NCI-H1048 (cell line): ENCODE data around the gene DENND6B.

ENCODE experiments used
- DNase-seq: peaks from one replicate; lab custom pipeline; 2025; lab: John Stamatoyannopoulos, UW

The DENND6B gene

DNA sequence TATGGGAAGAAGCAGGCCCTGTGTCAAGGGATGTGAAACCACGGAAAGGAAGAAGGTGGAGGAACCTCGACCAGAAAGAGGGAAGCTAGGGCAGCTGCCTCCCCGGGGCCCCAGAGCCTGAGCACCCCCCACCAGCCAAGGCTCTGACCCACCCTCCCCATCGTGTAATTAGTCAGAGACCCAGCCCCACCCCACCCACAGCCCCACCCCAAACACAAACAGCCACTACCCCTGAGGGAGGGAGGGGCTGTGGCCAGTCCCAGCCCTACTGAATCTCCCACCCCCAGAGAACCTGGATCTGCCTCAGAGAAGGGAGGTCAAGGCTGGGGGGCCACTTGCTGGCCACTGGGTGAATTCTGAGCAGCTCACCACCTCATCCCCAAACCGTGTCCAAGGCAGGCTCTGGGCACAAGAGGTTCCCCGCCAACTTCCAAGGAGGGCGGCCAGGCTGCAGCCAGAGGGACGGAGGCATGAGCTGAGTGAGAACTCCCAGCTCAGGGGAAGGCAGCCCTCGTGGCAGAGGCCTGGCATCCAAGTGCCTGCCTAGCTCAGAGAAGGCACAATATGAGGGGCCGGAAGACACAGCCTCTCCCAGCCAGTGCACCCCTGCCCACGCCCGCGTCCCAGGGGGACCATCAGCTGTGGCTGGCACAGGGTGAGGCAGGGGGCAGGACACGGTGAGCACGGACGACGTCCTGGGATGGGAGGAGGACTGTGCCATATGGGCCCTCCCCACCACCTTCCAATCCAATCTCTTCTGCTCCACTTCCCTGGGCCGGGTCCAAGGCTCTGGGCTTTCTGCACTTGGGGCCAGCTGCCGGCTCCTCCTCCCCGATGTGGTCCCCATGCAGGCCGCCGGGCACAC is 22.1 kb downstream of the DENND6B start:
- DNase-seq = no peak

DNA sequence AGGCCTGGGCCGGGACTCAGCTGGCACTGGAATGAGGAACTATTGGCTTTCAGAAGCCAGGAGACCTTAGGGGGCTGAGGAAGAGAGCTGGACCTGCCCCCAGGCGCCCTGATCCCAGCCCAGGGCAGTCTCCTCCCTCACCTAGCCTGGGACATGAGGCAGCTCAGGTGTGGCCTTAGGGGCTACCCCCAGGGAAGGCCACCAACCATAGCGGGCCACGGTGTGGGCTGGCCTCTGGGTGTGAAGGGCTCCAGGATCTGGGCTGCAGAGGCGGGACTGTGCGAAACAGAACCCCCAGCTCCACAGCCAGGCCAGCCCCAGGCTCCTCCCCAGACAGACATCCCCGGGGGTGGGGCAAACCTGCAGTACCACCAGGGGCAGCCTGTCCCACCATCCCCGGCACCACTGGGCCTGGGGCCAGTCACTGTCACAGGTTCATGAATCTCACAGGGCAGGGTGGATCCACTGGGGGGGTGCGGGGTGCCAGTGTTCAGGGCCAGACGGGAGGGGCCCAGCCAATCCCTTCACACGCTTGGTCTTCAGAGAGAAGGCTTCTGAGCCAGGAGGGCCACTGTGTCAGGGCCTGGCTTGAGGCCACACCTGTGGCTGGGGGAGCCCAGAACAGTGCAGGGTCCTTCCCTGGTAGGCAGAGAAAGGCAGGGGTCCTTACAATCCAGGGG is 22.8 kb downstream of the DENND6B start:
- DNase-seq = no peak

DNA sequence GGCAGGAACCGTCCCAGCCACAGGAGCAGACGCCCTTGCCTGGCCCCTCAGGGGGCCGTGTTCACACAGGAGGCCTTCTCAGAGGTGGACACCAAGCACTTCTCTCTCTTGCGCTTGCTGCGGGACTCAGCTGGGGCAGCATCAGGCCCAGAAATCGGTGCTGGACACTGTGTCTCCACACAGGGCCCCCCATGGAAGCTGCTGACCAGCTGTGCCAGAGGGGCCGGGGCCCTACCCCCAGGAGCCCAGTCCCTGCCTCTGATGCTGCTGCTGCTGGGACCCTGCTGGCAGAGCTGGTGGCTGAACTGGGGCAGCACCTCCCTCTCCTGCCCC is 23.3 kb downstream of the DENND6B start:
- DNase-seq = no peak

DNA sequence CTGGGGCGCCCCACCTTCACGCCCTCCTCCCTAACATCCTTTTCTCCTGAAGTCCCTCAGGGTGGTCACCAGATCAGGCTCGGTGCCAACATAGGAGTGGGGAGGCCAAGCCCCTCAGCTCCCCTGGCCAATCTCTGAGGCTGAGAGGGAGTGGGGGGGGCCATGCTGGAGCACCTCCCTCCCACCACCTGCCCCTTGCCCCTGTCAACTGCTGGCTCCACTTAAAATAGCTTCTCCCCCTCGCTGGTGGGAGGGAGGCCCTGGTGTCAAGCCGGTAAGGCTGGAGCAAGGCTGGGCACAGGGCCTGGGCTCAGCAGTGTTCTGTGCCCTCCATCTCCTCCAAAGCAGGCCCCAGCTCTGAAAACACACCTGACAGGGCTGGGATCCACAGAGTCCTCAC is 24.2 kb downstream of the DENND6B start:
- DNase-seq = no peak

DNA sequence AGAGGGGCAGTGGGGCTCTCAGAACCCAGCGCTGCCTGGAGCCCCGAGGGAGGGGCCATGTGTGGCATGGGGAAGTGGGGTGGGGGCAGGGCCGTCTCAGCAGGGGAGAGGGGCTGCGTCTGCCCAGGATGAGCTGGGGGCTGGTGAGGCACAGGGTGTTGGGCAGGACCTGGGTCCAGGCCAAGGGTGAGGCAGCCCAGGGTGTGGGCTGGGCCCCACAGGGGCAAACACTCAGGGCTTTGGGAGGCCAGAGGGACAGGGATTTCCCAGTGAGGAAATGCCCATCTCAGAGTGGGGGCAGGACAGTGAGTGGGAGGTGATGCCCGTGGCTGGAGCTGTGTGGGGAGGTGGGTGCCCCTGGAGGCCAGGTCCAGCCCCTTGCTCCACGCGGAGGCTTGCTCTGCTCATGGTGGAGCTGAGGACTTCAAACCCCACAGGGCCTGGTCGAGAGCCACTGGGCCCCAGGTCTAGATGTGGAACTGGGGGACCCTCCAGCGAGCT is 24.7 kb downstream of the DENND6B start:
- no peak for DNase-seq

DNA sequence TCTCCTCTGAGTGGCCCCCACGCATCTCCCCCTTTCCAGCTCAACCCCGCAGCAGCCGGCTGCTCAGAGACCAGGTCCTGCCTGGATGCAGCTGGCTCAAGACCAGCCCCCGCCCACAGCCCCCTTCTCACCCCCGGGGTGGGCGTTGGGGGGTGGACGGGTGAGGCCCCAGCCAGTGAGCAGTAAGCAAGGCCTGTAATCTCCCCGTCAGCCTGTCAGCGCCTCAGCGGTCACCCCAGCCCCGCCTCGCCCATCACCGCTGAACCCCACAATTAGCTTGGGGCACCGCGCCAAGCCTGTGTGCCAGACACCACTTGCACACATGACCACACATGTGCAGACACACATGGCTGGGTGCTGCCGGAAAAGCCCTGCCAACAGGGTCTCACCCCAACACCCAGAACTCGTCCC is 25.2 kb downstream of the DENND6B start:
- no peak for DNase-seq

DNA sequence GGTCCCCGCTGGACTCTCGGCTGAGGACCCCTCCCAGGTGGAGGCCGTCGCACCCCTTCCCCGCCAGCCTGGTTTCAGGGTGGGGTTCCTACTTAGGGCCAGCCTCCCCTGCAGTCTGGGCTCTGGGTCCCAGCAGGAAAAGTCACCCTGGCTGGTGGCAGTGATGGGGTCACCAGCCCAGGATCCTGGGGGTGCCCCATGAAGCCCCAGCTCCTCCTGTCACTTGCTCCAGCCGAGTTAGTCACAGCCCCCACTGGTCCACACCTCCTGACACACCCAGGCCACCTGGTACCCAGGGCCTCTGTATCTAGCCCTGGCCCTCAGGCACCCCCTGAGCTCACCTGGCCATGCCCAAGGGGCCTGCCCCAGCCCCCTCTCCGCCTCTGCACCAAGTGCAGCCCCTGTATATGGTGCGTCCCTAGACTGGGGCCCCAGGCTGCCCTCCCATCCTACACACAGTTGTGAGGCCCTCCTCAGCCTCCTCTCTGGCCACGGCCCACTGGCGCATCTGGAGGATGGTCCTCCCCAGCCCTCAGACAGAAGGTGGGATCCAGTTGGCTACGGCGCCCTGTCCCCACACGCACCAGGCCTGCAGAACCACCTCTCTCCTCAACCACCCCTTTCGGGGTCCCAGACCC is 26.1 kb downstream of the DENND6B start:
- DNase-seq = no peak

DNA sequence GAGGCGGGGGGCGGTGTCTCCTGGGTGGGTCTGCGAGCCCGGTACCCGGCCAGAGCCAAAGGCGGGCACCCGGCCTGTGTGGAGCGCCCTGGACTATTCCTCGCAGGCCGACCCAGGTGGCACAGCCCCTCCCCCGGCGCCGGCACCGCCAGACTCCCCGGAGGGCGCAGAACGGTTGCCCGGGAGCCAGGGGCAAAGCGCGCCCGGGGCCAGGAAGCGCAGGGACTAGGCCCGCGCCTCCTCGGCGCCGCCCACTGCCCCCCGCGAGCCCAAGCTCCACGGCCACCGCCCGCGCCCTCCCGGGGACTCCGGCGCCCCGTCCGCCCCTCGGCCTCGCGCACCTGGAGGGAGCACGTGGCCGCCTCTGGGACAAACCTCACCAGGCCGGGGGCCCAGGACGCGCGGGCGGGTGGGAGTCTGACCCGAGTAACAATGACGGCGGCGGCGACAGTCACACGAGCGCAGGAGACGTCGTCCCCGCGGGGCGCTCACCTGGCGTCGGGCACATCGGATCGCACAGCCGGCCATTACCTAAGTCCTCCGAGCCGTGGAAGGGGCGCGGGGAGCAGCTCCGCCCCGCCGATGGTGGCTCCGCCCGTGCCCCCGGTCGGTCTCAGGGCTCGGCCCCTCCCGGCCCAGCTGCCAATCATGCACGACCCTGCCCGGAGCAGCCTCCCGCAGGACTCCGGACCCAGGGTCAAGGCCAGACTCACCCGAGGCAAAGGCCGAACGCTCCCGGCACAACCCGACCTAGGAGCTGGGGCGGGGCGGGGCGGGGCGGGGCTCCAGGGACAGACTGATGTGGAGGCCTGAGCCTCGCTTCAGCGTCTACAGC is 26.8 kb downstream of the DENND6B start:
- no peak for DNase-seq

DNA sequence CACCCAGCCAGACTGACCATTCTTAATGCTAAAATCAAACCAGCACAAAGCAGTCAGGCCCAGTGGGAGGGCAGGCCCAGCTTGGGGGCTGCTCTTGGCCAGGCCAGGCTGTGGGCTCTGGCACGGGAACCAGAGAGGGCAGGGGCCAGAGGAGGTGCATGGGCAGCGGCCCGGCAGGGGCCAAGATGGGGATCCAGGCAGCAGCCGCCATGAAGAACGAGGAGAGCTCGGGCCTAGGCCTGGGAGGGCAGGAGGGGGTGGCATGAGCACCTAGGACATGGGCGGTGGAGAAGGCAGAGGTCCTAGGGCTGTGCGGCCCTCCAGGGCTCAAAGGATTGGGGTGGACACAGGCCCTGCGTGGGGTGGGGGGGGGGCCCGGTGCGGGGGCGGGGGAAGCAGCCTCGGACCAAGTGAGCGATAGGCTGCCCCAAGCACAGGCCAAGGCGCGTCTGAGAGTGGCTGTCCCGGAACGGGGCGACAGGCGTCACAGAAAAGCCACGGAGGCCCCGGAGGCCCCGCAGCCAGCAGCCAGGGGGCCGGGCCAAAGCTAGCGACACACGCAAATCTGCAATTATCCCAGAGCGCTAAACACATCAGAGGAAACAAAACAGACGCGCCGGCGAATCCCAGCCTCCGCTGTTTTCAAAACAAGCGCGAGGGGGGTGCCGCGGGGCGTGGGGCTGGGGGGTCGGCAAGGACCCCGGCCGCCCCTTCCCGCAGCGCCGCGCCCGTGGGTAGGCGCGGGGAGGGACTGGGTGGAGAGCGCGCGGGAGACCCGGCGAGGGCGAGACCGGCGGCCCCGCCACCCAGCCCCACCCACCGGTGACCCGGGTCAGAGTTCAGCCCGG is 27.7 kb downstream of the DENND6B start:
- no peak for DNase-seq

DNA sequence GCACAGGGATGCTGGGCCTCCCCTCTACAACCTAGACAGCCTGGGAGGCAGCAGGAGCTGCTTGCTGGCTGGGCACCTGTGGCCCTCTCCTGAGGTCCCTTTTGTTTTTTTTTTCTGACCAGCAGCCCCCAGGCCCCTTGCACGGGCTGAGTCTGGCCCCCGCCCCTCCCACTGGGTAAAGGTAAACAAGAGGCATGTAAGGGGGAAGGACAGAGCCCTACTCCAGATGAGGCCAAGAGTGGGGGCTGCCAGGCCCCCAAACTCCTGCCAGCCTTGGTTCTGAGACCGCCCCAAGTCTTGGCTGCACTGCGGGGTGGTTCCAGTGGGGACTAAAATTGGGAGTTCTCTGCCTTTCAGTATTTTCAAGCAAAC is 28.6 kb downstream of the DENND6B start:
- DNase-seq = no peak

DNA sequence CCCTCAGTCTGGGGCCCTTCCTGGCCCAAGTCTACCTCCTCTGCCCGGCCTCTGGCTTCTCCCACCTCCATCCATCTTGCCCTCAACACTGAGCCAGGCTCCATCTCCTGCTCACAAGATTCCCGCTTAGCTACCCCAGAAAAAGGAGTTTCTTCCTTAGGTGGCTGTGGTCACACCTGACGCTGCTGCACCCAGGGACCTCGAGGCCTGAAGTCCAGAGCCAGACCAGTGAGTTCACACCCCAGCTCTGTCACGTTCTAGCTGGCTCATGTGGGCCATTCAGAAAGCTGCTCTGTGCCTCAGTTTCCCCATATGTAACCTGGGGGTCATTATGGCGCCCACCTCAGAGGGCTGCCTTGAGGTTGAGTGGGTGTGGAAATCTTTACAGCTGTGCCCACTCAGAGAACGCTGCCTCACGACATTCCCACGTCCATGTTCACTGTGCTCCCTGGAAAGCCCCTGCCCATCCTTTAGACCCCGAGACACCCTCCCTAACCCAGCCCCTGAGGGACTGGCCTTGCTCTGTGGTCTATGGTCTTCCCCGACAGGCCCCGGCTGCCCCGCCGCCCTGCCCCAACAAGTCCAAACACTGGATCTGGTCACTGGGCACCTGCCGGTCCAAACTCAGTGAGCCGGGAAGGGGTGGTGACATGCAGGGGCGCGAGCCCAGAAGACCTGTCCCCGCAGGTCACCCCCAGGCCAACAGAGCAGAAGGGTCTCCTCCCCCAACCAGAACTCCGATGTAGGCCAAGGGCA is 29.1 kb downstream of the DENND6B start:
- DNase-seq = no peak

DNA sequence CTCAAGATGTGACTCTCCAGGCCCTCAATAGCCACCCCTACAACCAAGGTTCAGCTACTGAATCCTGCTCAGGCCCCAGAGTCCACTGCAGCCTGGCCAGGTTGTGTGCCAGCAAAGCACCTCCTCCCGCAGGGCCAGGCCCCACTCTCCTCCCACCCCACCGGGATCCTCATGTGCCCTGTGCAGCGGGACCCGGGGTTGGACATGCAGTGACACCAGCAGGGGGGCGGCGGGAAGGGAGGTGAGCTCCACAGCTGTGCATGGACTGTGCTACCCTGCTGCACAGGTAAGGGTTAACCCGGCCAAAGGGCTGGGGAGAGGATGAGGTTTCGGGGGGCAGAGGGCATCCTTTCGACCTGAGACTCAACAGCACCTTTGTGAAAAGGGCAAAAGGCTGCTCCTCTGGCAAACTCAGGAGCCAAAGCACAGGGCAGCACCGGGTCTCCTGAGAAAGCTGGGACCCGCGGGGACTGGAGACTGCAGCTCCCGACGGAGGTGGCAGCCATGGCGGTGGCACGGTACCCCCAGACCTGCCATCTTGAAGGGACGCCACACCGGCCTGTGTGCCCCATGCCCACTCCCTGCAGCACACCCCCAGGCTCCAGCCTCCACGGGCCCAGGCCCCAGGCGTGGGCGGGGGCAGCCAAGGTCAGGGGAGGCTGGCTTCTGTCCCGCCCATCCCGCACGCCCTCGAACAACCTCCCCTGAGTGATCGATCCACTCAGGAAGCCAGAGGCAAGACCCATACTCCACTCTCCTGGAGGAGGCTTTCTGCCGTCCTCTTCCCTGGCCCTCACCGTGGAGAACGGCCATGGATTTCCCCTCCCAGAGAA is 29.9 kb downstream of the DENND6B start:
- DNase-seq = no peak

DNA sequence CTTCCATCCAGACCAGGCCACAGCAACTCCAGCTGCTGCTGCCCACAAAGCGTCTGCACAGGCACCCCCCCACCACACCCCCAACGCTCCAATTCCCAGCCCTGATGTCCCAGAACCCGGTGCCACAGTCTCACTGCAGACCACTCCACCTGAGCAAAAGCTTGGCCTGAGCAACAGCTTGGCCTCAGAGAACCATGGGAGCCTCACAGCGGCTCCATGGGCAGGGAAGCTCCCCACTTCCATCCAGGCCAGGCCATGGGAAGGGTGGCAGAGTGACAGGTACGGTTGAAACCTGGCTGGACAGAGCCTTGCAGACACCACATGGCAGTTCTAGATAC is 32.5 kb downstream of the DENND6B start:
- DNase-seq = no peak

DNA sequence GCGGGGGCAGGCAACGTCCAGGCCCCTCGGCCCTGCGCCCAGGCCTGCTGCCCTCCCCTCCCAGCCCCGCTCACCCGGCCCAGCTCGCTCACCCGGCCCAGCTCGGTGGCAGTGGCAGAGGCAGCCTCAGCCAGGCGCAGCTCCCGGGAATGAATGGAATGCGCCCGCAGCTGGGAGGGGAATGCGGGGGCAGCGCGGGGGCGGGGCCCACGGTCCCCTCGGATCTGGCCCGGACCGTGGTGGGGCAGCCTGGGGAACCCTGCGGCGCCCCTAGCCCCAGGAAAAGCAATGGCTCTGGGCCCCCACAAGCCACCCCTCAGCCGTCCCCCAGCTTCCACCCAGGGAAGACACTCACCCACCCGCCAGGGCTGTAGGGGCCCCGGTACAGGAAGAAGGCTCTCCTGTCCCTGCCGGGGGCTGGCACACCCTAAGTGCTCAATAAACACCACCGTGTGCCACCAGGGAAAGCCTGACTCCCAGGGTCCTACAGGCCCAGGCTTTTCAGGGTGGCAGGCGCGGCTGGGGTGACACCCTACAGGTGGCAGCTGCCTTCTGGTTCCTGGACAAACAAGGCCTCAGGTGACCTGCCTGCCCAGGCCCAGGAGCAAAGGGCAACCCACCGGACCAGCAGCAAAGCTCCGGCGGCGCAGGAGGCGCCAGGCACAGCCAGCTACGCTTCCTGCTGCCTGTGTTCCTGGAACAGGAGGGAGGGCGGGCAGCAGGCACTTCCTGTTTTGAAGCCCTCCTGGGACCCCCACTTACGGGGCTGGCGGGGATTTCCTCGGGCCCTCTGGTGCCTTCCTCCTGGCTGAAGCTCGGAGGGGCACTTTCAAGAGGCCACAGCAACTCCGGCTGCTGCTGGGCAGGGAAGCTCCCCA is 33.1 kb downstream of the DENND6B start:
- DNase-seq = no peak

DNA sequence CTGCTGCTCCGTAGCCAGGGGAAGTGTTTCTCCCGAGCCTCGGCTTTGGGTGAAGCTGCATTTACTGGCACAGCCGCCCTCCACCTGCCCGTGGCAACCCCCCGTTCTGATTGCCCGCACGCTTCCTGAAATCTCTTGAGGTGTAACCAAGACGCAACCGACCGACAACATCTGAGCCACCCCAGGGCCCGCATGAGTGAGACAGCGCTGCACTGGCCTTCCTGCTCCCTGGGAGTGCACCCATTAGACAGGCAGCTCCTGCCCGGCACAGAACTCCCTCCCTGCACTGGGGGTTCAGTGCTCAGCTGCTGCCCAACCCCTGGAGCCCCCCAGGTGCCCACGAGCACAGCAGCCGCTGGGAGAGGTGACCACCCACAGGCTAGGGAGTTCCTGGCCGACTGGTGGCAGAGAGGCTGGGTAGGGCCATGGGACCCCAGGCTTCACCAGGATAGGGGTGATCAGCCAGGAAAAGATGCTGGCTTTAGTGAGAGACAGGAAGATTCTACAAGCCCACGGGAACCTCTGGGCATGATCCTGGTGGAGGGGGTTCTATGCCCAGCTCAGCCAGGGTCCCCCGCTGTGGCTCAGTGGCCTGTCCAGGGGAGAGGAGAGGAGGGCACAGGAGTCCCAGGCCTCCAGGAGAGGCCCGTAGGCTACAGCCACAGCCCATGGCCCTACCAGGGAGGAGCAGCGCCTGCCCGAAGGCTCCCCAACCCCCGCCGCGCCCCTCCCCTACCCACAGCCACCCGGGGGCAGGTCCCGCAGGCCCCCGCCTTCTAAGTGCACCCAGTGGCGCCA is 34.0 kb downstream of the DENND6B start:
- DNase-seq = no peak

DNA sequence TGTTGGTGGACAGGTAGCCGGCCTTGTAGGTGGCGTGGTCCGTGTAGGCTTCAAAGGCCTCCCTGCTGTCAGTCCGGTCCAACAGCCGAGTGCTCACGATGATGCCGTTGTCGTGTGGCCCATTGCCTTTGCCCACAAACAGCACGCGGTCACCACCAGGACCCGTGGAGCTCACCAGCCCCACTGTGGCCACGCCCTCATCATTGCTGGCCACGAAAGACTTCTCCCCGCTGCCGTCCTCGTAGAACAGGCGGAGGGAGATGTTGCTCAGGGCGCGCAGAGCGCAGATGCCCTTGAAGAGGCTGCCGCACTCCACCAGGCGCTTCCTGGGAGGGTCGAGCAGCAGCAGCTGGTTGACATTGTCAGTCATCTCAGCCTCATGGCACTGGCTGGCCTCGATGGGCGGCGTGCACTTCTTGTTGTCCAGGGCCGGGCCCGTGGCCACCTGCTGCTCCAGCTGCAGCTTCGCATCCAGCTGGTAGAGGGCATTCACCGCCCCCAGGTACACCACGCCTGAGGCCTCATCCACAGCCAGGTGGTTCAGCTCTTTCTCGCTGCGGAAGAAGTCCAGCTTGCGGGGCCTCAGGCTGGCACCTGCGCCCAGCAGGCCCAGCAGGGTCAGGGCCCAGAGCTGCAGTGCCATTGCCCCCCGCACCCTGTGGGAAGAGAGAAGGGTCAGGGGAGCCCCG is 36.7 kb downstream of the DENND6B start:
- DNase-seq = no peak
